ENCODE data around the gene GDF10. TPM values are rescaled to one million over a fixed set of nuclear protein-coding genes. Genes with fewer than 3 reads are reported as not detected.

The GDF10 gene
- total RNA-seq, 1 donor from 2014 or later = 14.5 TPM

- intact Hi-C loops (cut with DNase I) = no loop called here
- DNase-seq = no peak
These were observed 57.2 kb downstream of the GDF10 start for GRCh38 chr10:47357131-47357582.

DNA sequence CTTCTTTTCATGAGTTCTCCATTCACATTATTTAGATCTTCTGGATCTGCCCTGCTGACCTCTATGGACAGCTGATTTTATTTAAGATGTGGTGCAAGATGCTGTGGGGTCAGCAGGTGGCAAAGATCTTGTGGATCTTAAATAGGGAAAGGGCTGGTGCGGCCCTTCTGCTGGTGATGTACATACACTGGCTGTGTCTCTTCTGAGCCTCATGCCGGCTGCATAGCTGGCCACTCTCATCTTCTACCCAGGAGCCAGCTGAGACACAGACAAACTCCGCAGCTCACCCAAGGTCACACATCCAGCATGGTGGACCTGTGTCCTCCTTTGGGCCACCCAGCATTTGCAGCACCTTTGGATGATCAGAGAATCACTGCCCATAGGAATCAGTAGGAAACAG is 57.9 kb downstream of the GDF10 start:
- no peaks in the 10 kb centered on the region for H3K36me3 ChIP-seq
- no peaks in the 10 kb centered on the region for H3K9me3 ChIP-seq
- H3K4me3 ChIP-seq = no peak overlapping the region
- DNase-seq = no peak
- no peaks in the 10 kb centered on the region for H3K27me3 ChIP-seq (ENCODE audit: low read depth)
- H3K27ac ChIP-seq = no peak overlapping the region
- ATAC-seq = no peak
- intact Hi-C loops (cut with DNase I) = no loop called here
- H3K4me1 ChIP-seq = no peaks in the 10 kb centered on the region
- TF ChIP-seq CTCF (IDR thresholded peaks at IDR 0.05) = no peak

More at GRCh38 chr10:47357131-47357582, 57.2 kb downstream of the GDF10 start:
- Histone ChIP-seq H3K27me3 (ENCODE audit: low read depth) (no peaks in the 10 kb centered on the region), H3K4me1 (no peaks in the 10 kb centered on the region), H3K9me3 (no peaks in the 10 kb centered on the region), H3K36me3 (no peaks in the 10 kb centered on the region), H3K27ac (no peak overlapping the region), H3K4me3 (no peak overlapping the region)
- no peak for ATAC-seq
- no peak for TF ChIP-seq CTCF (IDR thresholded peaks at IDR 0.05)

DNA sequence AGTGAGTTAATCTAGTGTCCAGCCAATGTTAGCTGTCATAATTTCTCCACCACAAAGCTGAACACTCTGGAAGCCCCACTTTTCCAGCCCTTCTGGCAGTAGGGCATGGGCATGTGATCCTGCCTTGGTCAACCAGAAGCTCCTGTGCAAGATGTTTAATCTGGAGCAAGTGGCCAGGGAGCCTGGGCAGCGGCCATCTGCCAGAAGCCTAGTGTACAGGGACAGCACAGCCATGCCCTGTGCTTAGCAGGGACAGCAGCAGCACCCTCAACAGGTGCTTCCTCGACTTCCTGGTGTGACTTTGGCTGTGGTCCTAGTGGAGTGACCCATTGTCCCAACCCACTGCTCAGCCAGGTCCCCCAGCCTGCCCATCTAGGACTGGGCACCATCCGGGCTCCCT is 58.5 kb downstream of the GDF10 start:
- H3K4me3 ChIP-seq = no peak overlapping the region
- ATAC-seq (no peak), DNase-seq (no peak)
- H3K36me3 ChIP-seq = no peaks in the 10 kb centered on the region
- intact Hi-C loops (cut with DNase I) = no loop called here
- H3K27ac ChIP-seq = no peak overlapping the region
- H3K27me3 ChIP-seq (ENCODE audit: low read depth) = no peaks in the 10 kb centered on the region
- no peaks in the 10 kb centered on the region for H3K4me1 ChIP-seq
- H3K9me3 ChIP-seq = no peaks in the 10 kb centered on the region
- no peak for TF ChIP-seq CTCF (IDR thresholded peaks at IDR 0.05)

- no peak for DNase-seq
- no peak for ATAC-seq
- Histone ChIP-seq H3K27ac (no peak overlapping the region), H3K4me3 (no peak overlapping the region), H3K36me3 (no peaks in the 10 kb centered on the region), H3K27me3 (ENCODE audit: low read depth) (no peaks in the 10 kb centered on the region), H3K9me3 (no peaks in the 10 kb centered on the region), H3K4me1 (no peaks in the 10 kb centered on the region)
- TF ChIP-seq CTCF (IDR thresholded peaks at IDR 0.05) = no peak
- intact Hi-C loops (cut with DNase I) = no loop called here
These were observed 59.1 kb downstream of the GDF10 start for GRCh38 chr10:47359101-47359500.

DNA sequence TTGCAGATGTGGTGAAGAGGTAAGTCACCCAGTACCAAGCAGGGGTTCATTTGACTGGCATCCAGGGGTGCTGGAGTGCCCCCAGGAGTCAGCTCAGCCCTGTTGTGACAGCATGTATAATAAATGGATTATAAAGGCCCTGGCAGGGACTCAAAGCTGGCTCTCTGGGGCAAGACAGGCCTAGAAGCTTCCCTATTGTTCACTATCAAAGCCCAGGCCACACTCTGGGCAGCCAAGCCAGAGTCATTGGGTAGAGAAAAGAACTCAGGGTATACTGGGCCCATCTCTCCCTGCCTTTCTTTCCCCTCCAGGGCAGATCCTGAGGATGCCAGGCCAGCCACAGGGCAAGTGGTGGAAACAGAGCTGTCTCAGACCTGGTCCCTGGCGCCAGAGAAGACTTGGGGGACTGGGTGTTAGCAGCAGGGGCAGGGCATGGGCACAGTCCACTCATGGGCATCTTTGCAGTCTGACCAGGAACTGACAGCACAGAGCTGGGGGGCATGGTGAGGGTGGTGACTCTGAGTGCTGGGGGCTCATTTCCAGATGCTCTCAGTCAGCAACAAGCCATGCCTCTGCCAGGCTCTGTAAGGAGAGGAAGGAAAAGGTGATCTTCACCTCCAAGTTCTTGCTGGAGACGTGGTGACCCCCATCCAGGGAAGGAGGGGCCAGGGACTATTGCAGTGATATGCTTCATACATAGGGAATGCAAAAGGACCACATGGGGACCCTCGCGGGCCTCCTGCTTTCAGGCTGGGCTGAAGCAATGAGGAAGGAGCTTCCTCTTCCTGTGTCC is 59.8 kb downstream of the GDF10 start:
- Histone ChIP-seq H3K36me3 (no peaks in the 10 kb centered on the region), H3K27ac (no peak overlapping the region), H3K27me3 (ENCODE audit: low read depth) (no peaks in the 10 kb centered on the region), H3K4me3 (no peak overlapping the region), H3K9me3 (no peaks in the 10 kb centered on the region), H3K4me1 (no peaks in the 10 kb centered on the region)
- TF ChIP-seq CTCF (IDR thresholded peaks at IDR 0.05) = no peak
- ATAC-seq (no peak), DNase-seq (no peak)
- intact Hi-C loops (cut with DNase I) = no loop called here

Data from lower lobe of right lung (tissue), 2 donors.